ENCODE results near the gene USP20.

GRCh38 chr9:129914051-129914450 is 78.8 kb downstream of the USP20 start:
- no peak for TF ChIP-seq RXRA (IDR thresholded peaks at IDR 0.05)
- TF ChIP-seq CTCF (IDR thresholded peaks at IDR 0.05; ENCODE audit: low read depth, low read length, missing input control) = no peak
- TF ChIP-seq, protein P1, sequence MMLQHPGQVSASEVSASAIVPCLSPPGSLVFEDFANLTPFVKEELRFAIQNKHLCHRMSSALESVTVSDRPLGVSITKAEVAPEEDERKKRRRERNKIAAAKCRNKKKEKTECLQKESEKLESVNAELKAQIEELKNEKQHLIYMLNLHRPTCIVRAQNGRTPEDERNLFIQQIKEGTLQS (IDR thresholded peaks at IDR 0.05) = no peak
- TF ChIP-seq REST (IDR thresholded peaks at IDR 0.05) = no peak
- no peak for TF ChIP-seq EGR1 (IDR thresholded peaks at IDR 0.05; ENCODE audit: low read depth in 2 of 2)
